T47D (cell line): ENCODE data around the gene SPON2.

ENCODE experiments used
- DNase-seq, 2 experiments: peaks; one replicate each; pipeline versions ENCODE4 v3.0.0 to v3.0.0-alpha.2; 2011 to 2012; ENCODE audit warnings: low read depth in 1 of 2, low spot score in 1 of 2
- JUND ChIP-seq: IDR thresholded peaks from 2 replicates; pipeline ENCODE4 v1.6.1; 2012; ENCODE audit warnings: low read depth
- in situ Hi-C: cut with HindIII; loops from 2 replicates; pipeline ENCODE4 v1.10.0; 2016; ENCODE audit warnings: low sequenced_read_pairs, low pct_unique_long_range_greater_than_20kb

Gene SPON2

GRCh38 chr4:1180663-1181062 lies 8.3 kb upstream of the SPON2 start:
- no peak for TF ChIP-seq JUND
- in situ Hi-C loops, result no loop called here
- DNase-seq, result no peak

GRCh38 chr4:1179976-1180375 lies 7.6 kb upstream of the SPON2 start:
- no peak for TF ChIP-seq JUND
- in situ Hi-C loops, result no loop called here
- DNase-seq, result no peak

GRCh38 chr4:1179089-1179441 lies 6.7 kb upstream of the SPON2 start:
- in situ Hi-C loops, result no loop called here
- TF ChIP-seq JUND, result no peak
- no peak for DNase-seq

- TF ChIP-seq JUND, result no peak
- DNase-seq, result no peak
- in situ Hi-C loops, result no loop called here
Measured at GRCh38 chr4:1178300-1179088, 6.1 kb upstream of the SPON2 start.

GRCh38 chr4:1177274-1178141 lies 5.1 kb upstream of the SPON2 start:
- TF ChIP-seq JUND, result no peak
- in situ Hi-C loops, result no loop called here
- no peak for DNase-seq

GRCh38 chr4:1176398-1177273 lies 4.3 kb upstream of the SPON2 start:
- TF ChIP-seq JUND, result no peak
- in situ Hi-C loops, result no loop called here
- DNase-seq, result no peak

- in situ Hi-C loops, result no loop called here
- no peak for DNase-seq
- TF ChIP-seq JUND, result no peak
Measured at GRCh38 chr4:1175635-1176229, 3.3 kb upstream of the SPON2 start.

- no peak for TF ChIP-seq JUND
- DNase-seq, result no peak
- in situ Hi-C loops, result no loop called here
Measured at GRCh38 chr4:1174941-1175634, 2.7 kb upstream of the SPON2 start.

GRCh38 chr4:1172971-1173757 lies 781 bp upstream of the SPON2 start:
- in situ Hi-C loops, result no loop called here
- TF ChIP-seq JUND, result no peak
- no peak for DNase-seq

GRCh38 chr4:1171311-1172227 lies 814 bp downstream of the SPON2 start:
- DNase-seq, result no peak
- in situ Hi-C loops, result no loop called here
- no peak for TF ChIP-seq JUND
